K562 (cell line): ENCODE measurements around the gene PSMD8. TPM values are rescaled to one million over a fixed set of nuclear protein-coding genes. Genes with fewer than 3 reads are reported as not detected.

Source experiments
- ATAC-seq: fragments of 200-7000 bp; cut with Tn5 transposase; 3 replicates; pipeline ENCODE4 v1.9.1; 2020; ENCODE audit warnings: moderate library complexity
- BruUV-seq: library from RNA; stranded (reverse); fragments of 400-500 nt; replicated peaks from 2 replicates; lab custom pipeline; 2021; lab: Mats Ljungman, UMichigan
- CTCF ChIA-PET: fragments of 300-600 bp; formaldehyde crosslinking; extraction: SDS; loops from one replicate; lab custom pipeline; 2021; ENCODE audit warnings: low intra/inter-chr PET ratio; lab: Yijun Ruan, JAX
- POLR2A ChIA-PET: fragments of 300-600, 350-650 bp; sonication (Branson Sonifier 250); formaldehyde crosslinking; extraction: SDS; loops from one replicate; lab custom pipeline; 2021; ENCODE audit warnings: antibody characterized with exemption, inconsistent platforms; lab: Yijun Ruan, JAX
- DNase-seq, 4 experiments: peaks; one replicate each; pipeline versions ENCODE4 v3.0.0 to v3.0.0-alpha.2; 2011 to 2018; ENCODE audit warnings: low spot score in 3 of 4, mixed read lengths in 3 of 4; ENCODE audit errors: extremely low read depth in 1 of 4
- FAIRE-seq: peaks from 2 replicates; lab custom pipeline; 2011; peaks lifted over from hg19 to GRCh38; lab: Jason Lieb, UNC
- H2AFZ ChIP-seq: 2 replicates; pipeline ENCODE4 v1.6.0; 2011; ENCODE audit warnings: low read depth, low read length, control low read depth, inconsistent platforms
- H3K27ac ChIP-seq: fragments of 200-600 bp; 3 replicates; pipeline ENCODE4 v1.8.0; 2011; ENCODE audit warnings: low read depth, mild to moderate bottlenecking, control low read depth, inconsistent platforms, low read length, moderate library complexity, mixed read lengths; ENCODE audit errors: extremely low read depth
- H3K27me3 ChIP-seq, 2 experiments: fragments of 300-600 bp in 1 of 2; 2 replicates in 1 of 2; 3 replicates in 1 of 2; pipeline versions ENCODE4 v1.6.0 to v1.8.0; 2011; ENCODE audit warnings: inconsistent platforms in 2 of 2, low read length in 2 of 2, mild to moderate bottlenecking in 1 of 2, mixed read lengths in 1 of 2, moderate library complexity in 1 of 2; ENCODE audit not compliant: control insufficient read depth in 2 of 2, insufficient read depth in 2 of 2
- H3K36me3 ChIP-seq: fragments of 300-600 bp; 3 replicates; pipeline ENCODE4 v1.8.0; 2011; ENCODE audit warnings: mild to moderate bottlenecking, low read length, inconsistent platforms; ENCODE audit not compliant: control insufficient read depth, insufficient read depth
- H3K4me1 ChIP-seq, 2 experiments: fragments of 200-600 bp in 1 of 2; replicated peaks in 1 of 2; 2 replicates in 1 of 2; 3 replicates in 1 of 2; pipeline versions ENCODE4 v1.5.1 to v1.8.0; 2011; ENCODE audit warnings: inconsistent platforms in 2 of 2, low read length in 2 of 2, mild to moderate bottlenecking in 1 of 2, mixed read lengths in 1 of 2, moderate library complexity in 1 of 2; ENCODE audit not compliant: control insufficient read depth in 2 of 2, insufficient read depth in 2 of 2
- H3K4me2 ChIP-seq: 2 replicates; pipeline ENCODE4 v1.6.1; 2011; ENCODE audit warnings: low read length, control low read depth, inconsistent platforms, mixed read lengths; ENCODE audit not compliant: insufficient read depth
- H3K4me3 ChIP-seq: fragments of 200-600 bp; sonication (generic), shearing (Covaris generic); 2 replicates; pipeline ENCODE4 v1.5.1; 2016; ENCODE audit warnings: control low read depth, inconsistent platforms
- H3K79me2 ChIP-seq: fragments of 200-600 bp; 3 replicates; pipeline ENCODE4 v1.8.0; 2011; ENCODE audit warnings: low read length, inconsistent platforms; ENCODE audit not compliant: control insufficient read depth, insufficient read depth
- H3K9ac ChIP-seq, 2 experiments: 2 replicates each; pipeline versions ENCODE4 v1.6.0 to v1.6.1; 2011; ENCODE audit warnings: low read depth in 2 of 2, low read length in 2 of 2, control low read depth in 1 of 2, inconsistent platforms in 1 of 2, mild to moderate bottlenecking in 1 of 2, mixed read lengths in 1 of 2; ENCODE audit not compliant: insufficient read depth in 1 of 2
- H3K9me1 ChIP-seq: one replicate; pipeline ENCODE4 v1.6.0; 2011; ENCODE audit warnings: inconsistent platforms, mild to moderate bottlenecking, low read length, moderate library complexity; ENCODE audit not compliant: control insufficient read depth, insufficient read depth
- H3K9me3 ChIP-seq: replicated peaks from 2 replicates; pipeline ENCODE4 v1.5.1; 2011; ENCODE audit warnings: low read depth, low read length, inconsistent platforms; ENCODE audit not compliant: control insufficient read depth, insufficient read depth
- H4K20me1 ChIP-seq: replicated peaks from 2 replicates; pipeline ENCODE4 v1.6.1; 2011; ENCODE audit warnings: low read length, inconsistent platforms, mixed read lengths; ENCODE audit not compliant: control insufficient read depth, insufficient read depth
- CUX1 ChIP-seq: fragments of 200-800 bp; sonication (Bioruptor generic); IDR thresholded peaks from 2 replicates; pipeline ENCODE4 v1.6.1; 2016; ENCODE audit warnings: missing genetic modification characterization, missing compliant biosample characterization
- DMBX1 ChIP-seq: fragments of 250-450 bp; sonication (Bioruptor Pico); IDR thresholded peaks from 2 replicates; pipeline ENCODE4 v1.8.0; 2022; ENCODE audit warnings: inconsistent platforms, mild to moderate bottlenecking, moderate library complexity, borderline replicate concordance
- E2F8 ChIP-seq: fragments of 450-650 bp; IDR thresholded peaks from 2 replicates; pipeline ENCODE4 v1.7.1; 2018; ENCODE audit warnings: mild to moderate bottlenecking, low read depth; ENCODE audit not compliant: partially characterized antibody
- MEF2A ChIP-seq: IDR thresholded peaks from 2 replicates; pipeline ENCODE4 v1.6.1; 2011; ENCODE audit warnings: low read depth, mild to moderate bottlenecking, low read length, moderate library complexity; ENCODE audit not compliant: control insufficient read depth
- SMAD2 ChIP-seq: fragments of 150-350 bp; IDR thresholded peaks from 2 replicates; pipeline ENCODE4 v1.6.1; 2014; ENCODE audit warnings: low read depth, mild to moderate bottlenecking, low read length
- TAF7 ChIP-seq: fragments of 450-650 bp; IDR thresholded peaks from 2 replicates; pipeline ENCODE4 v1.6.1; 2016; ENCODE audit warnings: missing genetic modification characterization, missing compliant biosample characterization
- ZBTB11 ChIP-seq, 3 experiments: fragments of 200-800 bp in 1 of 3; fragments of 250-450 bp in 1 of 3; fragments of 450-650 bp in 1 of 3; sonication (Bioruptor Pico) in 1 of 3; sonication (Bioruptor generic) in 1 of 3; formaldehyde crosslinking in 1 of 3; IDR thresholded peaks; 2 replicates each; pipeline versions ENCODE4 v1.6.1 to v1.8.0; 2016 to 2022; ENCODE audit warnings: mild to moderate bottlenecking in 2 of 3, missing genetic modification characterization in 2 of 3, missing compliant biosample characterization in 1 of 3, moderate library complexity in 1 of 3
- ZFP30 ChIP-seq: fragments of 250-450 bp; sonication (Bioruptor Pico); IDR thresholded peaks from 2 replicates; pipeline ENCODE4 v1.8.0; 2022; ENCODE audit warnings: moderate library complexity, mild to moderate bottlenecking, inconsistent platforms, borderline replicate concordance
- ZNF133 ChIP-seq: fragments of 250-450 bp; sonication (Bioruptor Pico); IDR thresholded peaks from 2 replicates; pipeline ENCODE4 v1.4.0; 2020; ENCODE audit warnings: mild to moderate bottlenecking
- WGBS: fragments of 100-300 bp; shearing (Covaris generic); methylation state at CpG from one replicate; pipeline ENCODE4 v1.1.6; 2016; ENCODE audit warnings: low coverage, mixed read lengths; ENCODE audit not compliant: insufficient coverage; ENCODE audit errors: missing lambda C conversion rate; 5-methylcytosine and 5-hydroxymethylcytosine counted together
- in situ Hi-C: fragments of 300-500 bp; cut with MboI; formaldehyde crosslinking; loops from 4 replicates; pipeline ENCODE4 v1.15.0; 2018; ENCODE audit warnings: inconsistent platforms, mixed read lengths
- intact Hi-C: fragments of 100-400 bp; cut with micrococcal nuclease; formaldehyde crosslinking; loops from 2 replicates; pipeline ENCODE4 v1.14.2; 2022
- polyA plus RNA-seq, 8 experiments: library from polyadenylated mRNA; depleted of rRNA in 4 of 8; stranded (reverse) in 5 of 8; unstranded in 3 of 8; fragments of >200 nt; fragmentation: Nextera tagmentation in 2 of 8; fragmentation: Illumina TruSeq in 1 of 8; extraction: Ambion mirVana in 2 of 8; extraction: Trizol in 1 of 8; gene quantifications; 2 replicates each; pipeline versions ENCODE4 v1.2.1 to v1.2.3, GENCODE V29; 2011 to 2014; ENCODE audit warnings: inconsistent platforms in 1 of 8, missing spikeins in 1 of 8
- total RNA-seq, 7 experiments: library from RNA; depleted of rRNA in 6 of 7; stranded (reverse); fragments of >200 nt in 6 of 7; fragmentation: Illumina TruSeq in 2 of 7; extraction: Trizol in 2 of 7; gene quantifications; 2 replicates each; pipeline versions ENCODE4 v1.2.1 to v1.2.3, GENCODE V29; 2011 to 2021; ENCODE audit warnings: low replicate concordance in 1 of 7

Gene PSMD8
- total and polyA plus RNA-seq, 9 of the 15 experiments (the other 6 are each of a cell fraction or from before 2014, with no cell fraction given): 130 to 583 (median 315) TPM

- in situ Hi-C loops: no loop called here
- peak overlapping the region; percentile 83 to 89 for H3K9ac ChIP-seq
- TF ChIP-seq ZBTB11 (CRISPR knock-in tag; IDR thresholded peaks at IDR 0.05): no peak
- 0 out of 2 replicates have a peak, but pooled peaks have one; percentile 39 for TF ChIP-seq ZNF133 (CRISPR knock-in tag)
- no peak for TF ChIP-seq SMAD2
- TF ChIP-seq CUX1 (CRISPR knock-in tag): no peak
- TF ChIP-seq MEF2A: no peak
- no peak for TF ChIP-seq DMBX1 (CRISPR knock-in tag)
- TF ChIP-seq ZFP30 (CRISPR knock-in tag): no peak
- peak; percentile 57; the same call in 1 of the 2 replicates for TF ChIP-seq TAF7 (tag)
- TF ChIP-seq E2F8: no peak
These were observed 452 bp upstream of the PSMD8 start for GRCh38 chr19:38373907-38374331.

More at GRCh38 chr19:38373907-38374331, 452 bp upstream of the PSMD8 start:
- DNase-seq (no peak), ATAC-seq (no peak), FAIRE-seq (no peak)
- ChIA-PET CTCF (interaction anchor here (1.3 to 1.6 kb wide), 2 partner anchors 39 to 130 kb away, joined by 3 to 8 read pairs; no protein-coding TSS in a partner anchor), POLR2A (interaction anchor here (0.6 to 3.8 kb wide), 19 partner anchors 8 to 472 kb away, joined by 3 to 28 read pairs (median 4); partner anchors contain the start of genes FAM98C and GGN)
- Histone ChIP-seq H3K4me2 (peak overlapping the region; percentile 86), H3K4me3 (peak overlapping the region; percentile 88), H3K79me2 (peaks cover 37% of the 10 kb centered on the region), H2AFZ (peak overlapping the region; percentile 96), H3K4me1 (peaks cover 10 to 20% of the 10 kb centered on the region in 2 experiments; a peak in 4 of 5 replicates), H3K9me1 (no peaks in the 10 kb centered on the region), H3K9me3 (no peaks in the 10 kb centered on the region; the same call in 1 of the 2 replicates), H3K27ac (peak overlapping the region; percentile 87), H3K27me3 (no peaks in the 10 kb centered on the region), H4K20me1 (peaks cover 16% of the 10 kb centered on the region), H3K36me3 (peaks cover 32% of the 10 kb centered on the region; the same call in 2 of the 3 replicates)
- BruUV-seq: TSS peak; percentile 98
- 48% methylated on average over 6 of the region's 6 CpGs for WGBS
- intact Hi-C loops: loop anchor here (1.0 kb wide), 1 partner anchor 38 kb away; no protein-coding TSS in a partner anchor
